ENCODE results near the gene SENP8.

DNA sequence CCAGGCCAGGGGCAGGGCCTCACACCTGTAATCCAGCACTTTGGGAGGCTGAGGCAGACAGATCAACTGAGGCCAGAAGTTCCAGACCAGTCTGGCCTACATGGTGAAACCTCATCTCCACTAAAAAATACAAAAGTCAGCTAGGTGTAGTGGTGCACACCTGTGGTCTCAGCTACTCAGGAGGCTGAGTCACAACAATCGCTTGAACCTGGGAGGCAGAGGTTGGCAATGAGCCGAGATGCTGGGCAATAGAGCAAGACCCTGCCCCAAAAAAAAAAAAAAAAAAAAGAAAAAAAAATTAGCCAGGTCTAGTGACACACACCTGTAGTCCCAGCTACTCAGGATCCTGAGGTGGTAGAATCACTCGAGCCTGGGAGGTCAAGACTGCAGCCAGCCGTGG lies 19.0 kb upstream of the SENP8 start:
- no peak for TF ChIP-seq TAF1 (conservative IDR thresholded peaks at IDR 0.05)
- TF ChIP-seq, protein P1, sequence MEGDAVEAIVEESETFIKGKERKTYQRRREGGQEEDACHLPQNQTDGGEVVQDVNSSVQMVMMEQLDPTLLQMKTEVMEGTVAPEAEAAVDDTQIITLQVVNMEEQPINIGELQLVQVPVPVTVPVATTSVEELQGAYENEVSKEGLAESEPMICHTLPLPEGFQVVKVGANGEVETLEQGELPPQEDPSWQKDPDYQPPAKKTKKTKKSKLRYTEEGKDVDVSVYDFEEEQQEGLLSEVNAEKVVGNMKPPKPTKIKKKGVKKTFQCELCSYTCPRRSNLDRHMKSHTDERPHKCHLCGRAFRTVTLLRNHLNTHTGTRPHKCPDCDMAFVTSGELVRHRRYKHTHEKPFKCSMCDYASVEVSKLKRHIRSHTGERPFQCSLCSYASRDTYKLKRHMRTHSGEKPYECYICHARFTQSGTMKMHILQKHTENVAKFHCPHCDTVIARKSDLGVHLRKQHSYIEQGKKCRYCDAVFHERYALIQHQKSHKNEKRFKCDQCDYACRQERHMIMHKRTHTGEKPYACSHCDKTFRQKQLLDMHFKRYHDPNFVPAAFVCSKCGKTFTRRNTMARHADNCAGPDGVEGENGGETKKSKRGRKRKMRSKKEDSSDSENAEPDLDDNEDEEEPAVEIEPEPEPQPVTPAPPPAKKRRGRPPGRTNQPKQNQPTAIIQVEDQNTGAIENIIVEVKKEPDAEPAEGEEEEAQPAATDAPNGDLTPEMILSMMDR (IDR thresholded peaks at IDR 0.05; ENCODE audit: low read depth, low read length, missing input control), result no peak
- TF ChIP-seq RAD21 (IDR thresholded peaks at IDR 0.05), result no peak
- no peak for TF ChIP-seq EGR1 (IDR thresholded peaks at IDR 0.05; ENCODE audit: low read depth in 2 of 2)
- TF ChIP-seq FOXA1 (IDR thresholded peaks at IDR 0.05), result no peak
- TF ChIP-seq, protein P2, sequence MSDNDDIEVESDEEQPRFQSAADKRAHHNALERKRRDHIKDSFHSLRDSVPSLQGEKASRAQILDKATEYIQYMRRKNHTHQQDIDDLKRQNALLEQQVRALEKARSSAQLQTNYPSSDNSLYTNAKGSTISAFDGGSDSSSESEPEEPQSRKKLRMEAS (IDR thresholded peaks at IDR 0.05), result no peak
- TF ChIP-seq HNF4G (IDR thresholded peaks at IDR 0.05), result no peak
- no peak for TF ChIP-seq YY1 (IDR thresholded peaks at IDR 0.05)
- TF ChIP-seq SP1 (IDR thresholded peaks at IDR 0.05), result no peak
- TF ChIP-seq, protein P3, sequence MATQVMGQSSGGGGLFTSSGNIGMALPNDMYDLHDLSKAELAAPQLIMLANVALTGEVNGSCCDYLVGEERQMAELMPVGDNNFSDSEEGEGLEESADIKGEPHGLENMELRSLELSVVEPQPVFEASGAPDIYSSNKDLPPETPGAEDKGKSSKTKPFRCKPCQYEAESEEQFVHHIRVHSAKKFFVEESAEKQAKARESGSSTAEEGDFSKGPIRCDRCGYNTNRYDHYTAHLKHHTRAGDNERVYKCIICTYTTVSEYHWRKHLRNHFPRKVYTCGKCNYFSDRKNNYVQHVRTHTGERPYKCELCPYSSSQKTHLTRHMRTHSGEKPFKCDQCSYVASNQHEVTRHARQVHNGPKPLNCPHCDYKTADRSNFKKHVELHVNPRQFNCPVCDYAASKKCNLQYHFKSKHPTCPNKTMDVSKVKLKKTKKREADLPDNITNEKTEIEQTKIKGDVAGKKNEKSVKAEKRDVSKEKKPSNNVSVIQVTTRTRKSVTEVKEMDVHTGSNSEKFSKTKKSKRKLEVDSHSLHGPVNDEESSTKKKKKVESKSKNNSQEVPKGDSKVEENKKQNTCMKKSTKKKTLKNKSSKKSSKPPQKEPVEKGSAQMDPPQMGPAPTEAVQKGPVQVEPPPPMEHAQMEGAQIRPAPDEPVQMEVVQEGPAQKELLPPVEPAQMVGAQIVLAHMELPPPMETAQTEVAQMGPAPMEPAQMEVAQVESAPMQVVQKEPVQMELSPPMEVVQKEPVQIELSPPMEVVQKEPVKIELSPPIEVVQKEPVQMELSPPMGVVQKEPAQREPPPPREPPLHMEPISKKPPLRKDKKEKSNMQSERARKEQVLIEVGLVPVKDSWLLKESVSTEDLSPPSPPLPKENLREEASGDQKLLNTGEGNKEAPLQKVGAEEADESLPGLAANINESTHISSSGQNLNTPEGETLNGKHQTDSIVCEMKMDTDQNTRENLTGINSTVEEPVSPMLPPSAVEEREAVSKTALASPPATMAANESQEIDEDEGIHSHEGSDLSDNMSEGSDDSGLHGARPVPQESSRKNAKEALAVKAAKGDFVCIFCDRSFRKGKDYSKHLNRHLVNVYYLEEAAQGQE (IDR thresholded peaks at IDR 0.05), result no peak
- no peak for TF ChIP-seq JUND (IDR thresholded peaks at IDR 0.05)
